PC-9 (cell line): ENCODE results near the gene AMIGO1. TPM values are rescaled to one million over a fixed set of nuclear protein-coding genes. Genes with fewer than 3 reads are reported as not detected.

Source experiments
- BruUV-seq: library from RNA; stranded (reverse); fragments of 400-500 nt; replicated peaks from 2 replicates; lab custom pipeline; 2021; lab: Mats Ljungman, UMichigan
- CTCF ChIA-PET: fragments of 300-600 bp; sonication (Branson Sonifier 250); formaldehyde crosslinking; loops from one replicate; lab custom pipeline; 2022; ENCODE audit warnings: antibody characterized with exemption; lab: Charles Lee
- POLR2A ChIA-PET: fragments of 300-600 bp; sonication (Branson Sonifier 250); formaldehyde crosslinking; loops from one replicate; lab custom pipeline; 2022; ENCODE audit warnings: antibody characterized with exemption; ENCODE audit not compliant: unreplicated experiment; lab: Charles Lee
- DNase-seq, 2 experiments: peaks; one replicate each; pipeline versions ENCODE4 v3.0.0 to v3.0.0-alpha.2; 2015 to 2022; ENCODE audit warnings: mixed read lengths in 1 of 2
- H2AFZ ChIP-seq: fragments of 200-600 bp; sonication (generic); 2 replicates; pipeline ENCODE4 v1.8.1; 2017; ENCODE audit warnings: antibody characterized with exemption
- H3F3A ChIP-seq: fragments of 200-600 bp; sonication (generic); 2 replicates; pipeline ENCODE4 v1.8.1; 2017; ENCODE audit warnings: antibody characterized with exemption, mild to moderate bottlenecking, low read depth; ENCODE audit not compliant: insufficient read depth
- H3K27ac ChIP-seq: fragments of 200-600 bp; sonication (generic); 2 replicates; pipeline ENCODE4 v1.6.1; 2016; ENCODE audit warnings: mixed run types
- H3K27me3 ChIP-seq: fragments of 200-600 bp; sonication (generic); 2 replicates; pipeline ENCODE4 v1.6.1; 2016; ENCODE audit warnings: low read depth, mixed run types; ENCODE audit not compliant: insufficient read depth
- H3K36me3 ChIP-seq: fragments of 200-600 bp; sonication (generic); 2 replicates; pipeline ENCODE4 v1.6.1; 2016; ENCODE audit warnings: low read depth, mixed run types
- H3K4me1 ChIP-seq: fragments of 200-600 bp; sonication (generic); replicated peaks from 2 replicates; pipeline ENCODE4 v1.6.1; 2016; ENCODE audit warnings: mixed run types; ENCODE audit not compliant: insufficient read depth
- H3K4me2 ChIP-seq: fragments of 200-600 bp; sonication (generic); 2 replicates; pipeline ENCODE4 v1.6.1; 2017; ENCODE audit warnings: mixed run types
- H3K4me3 ChIP-seq: fragments of 200-600 bp; sonication (generic); 2 replicates; pipeline ENCODE4 v1.6.1; 2016; ENCODE audit warnings: mixed run types
- H3K79me2 ChIP-seq: fragments of 200-600 bp; sonication (generic); 2 replicates; pipeline ENCODE4 v1.6.1; 2017; ENCODE audit warnings: low read depth, mixed run types
- H3K9me2 ChIP-seq: fragments of 200-600 bp; sonication (generic); 2 replicates; pipeline ENCODE4 v1.8.1; 2017; ENCODE audit warnings: mild to moderate bottlenecking; ENCODE audit not compliant: insufficient read depth
- H3K9me3 ChIP-seq: fragments of 200-600 bp; sonication (generic); 2 replicates; pipeline ENCODE4 v1.8.1; 2016; ENCODE audit warnings: low read depth; ENCODE audit not compliant: insufficient read depth
- H4K20me1 ChIP-seq: fragments of 200-600 bp; sonication (generic); 2 replicates; pipeline ENCODE4 v1.8.1; 2017; ENCODE audit not compliant: insufficient read depth
- EZH2 ChIP-seq: fragments of 200-600 bp; sonication (generic); IDR thresholded peaks from 2 replicates; pipeline ENCODE4 v1.8.0; 2017; ENCODE audit warnings: antibody characterized with exemption, low read depth
- intact Hi-C: fragments of 100-400 bp; cut with micrococcal nuclease; formaldehyde crosslinking; loops from one replicate; pipeline ENCODE4 v1.10.0; 2022; ENCODE audit not compliant: unreplicated experiment
- total RNA-seq: library from RNA; stranded (reverse); gene quantifications from 2 replicates; pipeline ENCODE4 v1.2.3, GENCODE V29; 2021
- TF ChIP-seq, protein P1 (sequence below): fragments of 200-600 bp; sonication (generic); conservative IDR thresholded peaks from 2 replicates; pipeline ENCODE4 v1.6.1; 2017; ENCODE audit warnings: mixed run types, antibody characterized with exemption, mild to moderate bottlenecking, moderate library complexity

AMIGO1 gene
- total RNA-seq, 1 experiment from 2014 or later, result 4.2 TPM

- peaks cover 23% of the 10 kb centered on the region for H3K4me1 ChIP-seq
- peaks cover 32% of the 10 kb centered on the region for H4K20me1 ChIP-seq
- H3K9me2 ChIP-seq, result no peaks in the 10 kb centered on the region
- H3K4me3 ChIP-seq, result peak overlapping the region; percentile 93
- 0 out of 2 replicates have a peak, but pooled peaks cover 8% of the 10 kb centered on the region for H3F3A ChIP-seq
- H2AFZ ChIP-seq, result peak overlapping the region; percentile 93
- CTCF ChIA-PET, result interaction anchor here (0.5 to 1.8 kb wide), 6 partner anchors 40 to 93 kb away, joined by 3 to 20 read pairs (median 5); partner anchors contain the start of gene AMPD2
- no peaks in the 10 kb centered on the region for H3K36me3 ChIP-seq
- TF ChIP-seq, protein P1, sequence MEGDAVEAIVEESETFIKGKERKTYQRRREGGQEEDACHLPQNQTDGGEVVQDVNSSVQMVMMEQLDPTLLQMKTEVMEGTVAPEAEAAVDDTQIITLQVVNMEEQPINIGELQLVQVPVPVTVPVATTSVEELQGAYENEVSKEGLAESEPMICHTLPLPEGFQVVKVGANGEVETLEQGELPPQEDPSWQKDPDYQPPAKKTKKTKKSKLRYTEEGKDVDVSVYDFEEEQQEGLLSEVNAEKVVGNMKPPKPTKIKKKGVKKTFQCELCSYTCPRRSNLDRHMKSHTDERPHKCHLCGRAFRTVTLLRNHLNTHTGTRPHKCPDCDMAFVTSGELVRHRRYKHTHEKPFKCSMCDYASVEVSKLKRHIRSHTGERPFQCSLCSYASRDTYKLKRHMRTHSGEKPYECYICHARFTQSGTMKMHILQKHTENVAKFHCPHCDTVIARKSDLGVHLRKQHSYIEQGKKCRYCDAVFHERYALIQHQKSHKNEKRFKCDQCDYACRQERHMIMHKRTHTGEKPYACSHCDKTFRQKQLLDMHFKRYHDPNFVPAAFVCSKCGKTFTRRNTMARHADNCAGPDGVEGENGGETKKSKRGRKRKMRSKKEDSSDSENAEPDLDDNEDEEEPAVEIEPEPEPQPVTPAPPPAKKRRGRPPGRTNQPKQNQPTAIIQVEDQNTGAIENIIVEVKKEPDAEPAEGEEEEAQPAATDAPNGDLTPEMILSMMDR, result no peak
- no peak for TF ChIP-seq EZH2
- POLR2A ChIA-PET, result interaction anchor here (0.6 to 1.3 kb wide), 7 partner anchors 16 to 235 kb away, joined by 3 to 10 read pairs (median 4); no protein-coding TSS in a partner anchor
- intact Hi-C loops, result loop anchor here (2.0 to 5.0 kb wide), 4 partner anchors 23 to 455 kb away; no protein-coding TSS in a partner anchor
- H3K4me2 ChIP-seq, result peak overlapping the region; percentile 95
- H3K27ac ChIP-seq, result peak overlapping the region; percentile 91
- H3K79me2 ChIP-seq, result peaks cover 61% of the 10 kb centered on the region
- no peaks in the 10 kb centered on the region for H3K27me3 ChIP-seq
- TSS peak; percentile 93 for BruUV-seq
- peak in 1 of 2 experiments; percentile 46 for DNase-seq
- H3K9me3 ChIP-seq, result no peaks in the 10 kb centered on the region
Observed at GRCh38 chr1:109547463-109548320, 38.2 kb upstream of the AMIGO1 start.

DNA sequence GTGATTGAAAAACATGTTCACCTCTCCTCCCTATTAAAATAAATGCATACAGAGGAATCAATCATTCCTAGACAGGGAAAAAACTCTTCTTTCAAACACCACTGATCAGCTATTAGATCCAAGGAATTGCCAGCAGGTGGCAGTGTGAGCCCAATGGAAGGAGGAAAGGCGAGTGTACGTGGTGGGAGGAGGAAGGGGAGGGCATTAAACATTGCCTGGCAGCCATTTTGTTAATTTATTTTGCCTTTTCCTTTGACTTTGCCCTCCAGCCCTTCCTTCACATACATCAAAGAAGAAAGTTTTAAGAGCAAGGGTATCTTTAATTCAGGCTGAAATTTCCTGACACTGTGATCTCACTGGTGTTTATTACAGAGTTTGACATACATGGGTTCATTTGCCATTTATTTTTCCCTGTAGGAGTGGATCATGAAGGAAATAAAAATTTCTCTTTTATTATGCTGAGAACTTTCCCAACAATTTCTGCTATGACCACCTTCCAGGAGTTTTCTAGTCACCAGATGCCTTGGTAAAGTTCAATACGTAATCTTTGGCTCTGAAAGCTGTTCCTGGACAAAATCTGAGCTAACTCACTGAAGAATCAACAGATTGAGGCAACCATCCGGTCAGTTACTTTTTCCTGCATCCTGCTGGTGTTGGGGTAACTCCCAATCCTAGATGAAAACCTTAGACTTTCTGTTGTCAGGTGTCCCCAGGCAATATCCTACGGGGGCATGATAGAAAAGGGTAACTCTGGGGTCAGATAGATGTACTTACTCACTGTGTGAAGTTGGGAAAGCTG, 37.0 kb upstream of the AMIGO1 start:
- Histone ChIP-seq H3K36me3 (no peaks in the 10 kb centered on the region), H3K4me1 (peaks cover 23% of the 10 kb centered on the region), H2AFZ (peak overlapping the region; percentile 88), H3K27ac (peak overlapping the region; percentile 91), H3K9me3 (no peaks in the 10 kb centered on the region), H3K79me2 (peaks cover 49% of the 10 kb centered on the region), H4K20me1 (peaks cover 22% of the 10 kb centered on the region), H3F3A (0 out of 2 replicates have a peak, but pooled peaks cover 8% of the 10 kb centered on the region), H3K4me2 (peak overlapping the region; percentile 95), H3K4me3 (peak overlapping the region; percentile 93), H3K9me2 (no peaks in the 10 kb centered on the region), H3K27me3 (peaks cover 5% of the 10 kb centered on the region; the same call in 1 of the 2 replicates)
- CTCF ChIA-PET, result interaction anchor here (0.6 to 2.1 kb wide), 12 partner anchors 24 to 877 kb away, joined by 3 to 22 read pairs (median 4); partner anchors contain the start of gene AHCYL1
- TF ChIP-seq, protein P1, result peak; percentile 98
- no peak for TF ChIP-seq EZH2
- DNase-seq, result peak; percentile 80 to 81
- POLR2A ChIA-PET, result no interaction called here
- intact Hi-C loops, result loop anchor here (1.0 to 5.0 kb wide), 9 partner anchors 24 to 560 kb away; partner anchors contain the start of gene AHCYL1
- BruUV-seq, result no TSS peak
